ENCODE data around the gene CREB1. TPM values are rescaled to one million over a fixed set of nuclear protein-coding genes. Genes with fewer than 3 reads are reported as not detected.
A peak's percentile ranks its signal among the peaks of the same experiment; 100 is the strongest.
"Not testable (repeated sequence)": the region's sequence is repeated elsewhere in the genome, so short reads cannot be mapped to it uniquely, and the experiment has no call there.

CREB1 gene
- total RNA-seq, 1 experiment from 2014 or later = 39.8 TPM

- DNase-seq (ENCODE audit: low read depth) = peak; percentile 84
These were observed 87.4 kb downstream of the CREB1 start for GRCh38 chr2:207617011-207617671.

GRCh38 chr2:207619764-207620203 is 90.0 kb downstream of the CREB1 start:
- no peak for DNase-seq (ENCODE audit: low read depth)

- DNase-seq (ENCODE audit: low read depth) = no peak
These were observed 91.8 kb downstream of the CREB1 start for GRCh38 chr2:207621501-207622039.

DNA sequence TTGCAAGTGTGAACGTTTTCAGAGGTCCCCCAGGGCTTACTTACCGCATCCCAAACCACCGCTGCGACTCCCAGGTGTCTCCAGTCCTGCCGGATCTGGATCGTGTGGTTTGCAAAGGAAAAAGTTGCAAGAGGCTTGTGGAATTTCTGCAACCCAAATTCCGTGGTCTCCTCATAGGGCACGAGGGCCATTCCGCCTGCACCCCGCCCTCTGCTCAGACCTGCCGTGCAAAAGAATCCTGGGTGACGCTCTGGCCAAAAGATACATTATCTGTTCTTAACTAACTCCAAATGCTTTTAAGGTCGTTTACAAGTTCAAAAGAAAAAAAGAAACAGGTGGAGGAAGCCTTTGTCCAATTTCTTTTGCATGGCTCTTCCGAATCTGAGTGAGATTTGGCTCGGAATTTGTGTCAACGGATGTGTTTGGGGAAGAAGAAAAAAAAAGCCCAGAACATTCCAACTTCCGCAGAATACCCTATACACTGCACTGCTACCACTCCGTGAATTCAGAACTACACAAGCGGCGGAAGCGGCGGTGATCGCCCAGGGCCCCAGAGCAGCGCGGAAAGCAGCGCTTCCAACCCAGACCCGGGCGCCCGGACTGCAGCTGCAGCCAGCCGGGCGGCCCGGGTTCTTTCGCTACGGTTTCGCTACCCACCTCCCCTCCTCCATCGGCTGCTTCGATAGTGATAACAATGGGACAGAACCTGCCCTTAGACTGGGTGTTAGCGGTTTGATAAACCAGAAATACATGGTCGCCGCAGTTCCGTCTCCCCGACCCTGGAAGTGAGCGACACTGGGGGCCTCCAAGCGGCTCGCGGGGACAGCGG is 94.6 kb downstream of the CREB1 start:
- peak; percentile 76 for DNase-seq (ENCODE audit: low read depth)

- peak; percentile 89 for DNase-seq (ENCODE audit: low read depth)
These were observed 95.5 kb downstream of the CREB1 start, which contains the start of gene METTL21A for GRCh38 chr2:207625014-207625907. Gene METTL21A (minus strand): TSS chr2:207625394. CDS start chr2:207624375, 1,019 bp downstream.

DNA sequence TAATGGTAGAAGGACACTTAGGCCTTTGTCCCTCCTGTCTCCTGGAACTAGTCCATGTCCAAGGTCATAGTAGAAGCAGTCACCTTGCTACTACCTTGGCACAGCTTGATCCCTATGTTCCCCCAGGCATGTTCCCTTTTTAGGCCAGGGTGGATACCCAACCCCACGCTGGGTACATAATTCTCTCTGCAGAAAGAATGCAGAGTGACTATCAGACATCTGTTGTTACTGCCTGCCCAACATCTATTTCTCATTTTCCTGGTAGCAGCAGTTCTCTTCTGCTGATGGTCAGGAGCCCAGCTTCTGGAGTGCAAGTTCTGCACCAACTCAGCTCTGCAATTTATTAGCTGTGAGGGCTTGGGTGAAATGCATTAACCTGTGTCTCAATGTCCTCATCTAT is 99.8 kb downstream of the CREB1 start:
- no peak for DNase-seq (ENCODE audit: low read depth)

DNA sequence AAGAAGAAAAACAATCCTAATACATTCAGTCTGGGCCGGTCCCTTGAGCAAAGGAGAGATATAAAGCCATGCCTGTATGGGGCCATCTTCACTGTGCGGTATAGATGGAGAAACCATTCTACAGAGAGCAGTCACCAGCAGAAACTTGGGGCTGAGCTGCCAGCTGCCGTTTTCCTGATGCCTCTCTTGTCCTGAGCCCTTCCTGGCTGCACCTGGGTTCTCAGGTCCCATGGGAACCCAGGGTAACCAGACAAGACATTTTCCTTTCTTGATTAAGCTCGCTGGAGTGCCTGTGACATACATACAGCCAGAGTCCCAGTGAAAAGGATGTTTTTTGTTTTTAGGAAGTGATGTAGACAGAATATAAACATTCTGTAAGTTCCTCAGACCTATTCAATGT is 100.7 kb downstream of the CREB1 start:
- no peak for DNase-seq (ENCODE audit: low read depth)

GRCh38 chr2:207632575-207633493 is 103.1 kb downstream of the CREB1 start:
- DNase-seq (ENCODE audit: low read depth) = peak; percentile 85

GRCh38 chr2:207633686-207634085 is 103.9 kb downstream of the CREB1 start:
- no peak for DNase-seq (ENCODE audit: low read depth)

DNA sequence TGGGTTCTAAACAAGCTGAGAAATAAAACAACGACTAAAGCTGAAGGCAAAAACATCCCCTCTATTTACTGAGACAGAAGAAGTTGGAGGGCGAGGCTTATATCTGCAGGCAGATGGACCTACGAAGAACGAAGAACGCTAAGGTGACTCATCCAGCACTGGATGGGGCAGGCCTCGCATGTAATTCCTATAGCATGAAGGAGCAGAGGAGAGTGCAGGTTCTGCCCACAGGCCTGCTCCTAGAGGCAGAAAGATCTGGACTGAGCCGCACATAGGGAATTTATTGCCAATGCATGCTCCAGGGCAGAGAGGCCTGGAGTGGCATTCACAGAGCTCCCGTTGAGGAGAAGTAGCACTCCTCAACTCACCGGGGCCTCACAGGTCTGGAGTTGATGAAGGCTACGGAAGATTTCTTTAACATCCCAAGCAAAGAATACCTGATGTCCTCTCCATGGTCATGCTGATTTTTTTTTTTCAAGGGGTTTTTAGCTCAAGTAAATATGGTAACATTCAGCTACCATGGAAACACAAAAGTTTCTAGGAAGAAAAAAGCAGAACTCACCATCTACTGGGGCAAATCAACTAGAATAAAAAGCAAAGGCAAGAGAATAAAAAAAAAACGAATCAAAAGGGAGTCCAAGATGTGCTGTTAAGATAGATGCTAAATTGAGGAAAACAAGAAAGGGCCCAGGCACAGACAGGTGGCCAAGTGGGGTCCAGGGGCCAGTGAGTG is 105.9 kb downstream of the CREB1 start:
- peak; percentile 49 for DNase-seq (ENCODE audit: low read depth)

- DNase-seq (ENCODE audit: low read depth) = not testable (repeated sequence)
These were observed 109.5 kb downstream of the CREB1 start for GRCh38 chr2:207639288-207639687.

DNA sequence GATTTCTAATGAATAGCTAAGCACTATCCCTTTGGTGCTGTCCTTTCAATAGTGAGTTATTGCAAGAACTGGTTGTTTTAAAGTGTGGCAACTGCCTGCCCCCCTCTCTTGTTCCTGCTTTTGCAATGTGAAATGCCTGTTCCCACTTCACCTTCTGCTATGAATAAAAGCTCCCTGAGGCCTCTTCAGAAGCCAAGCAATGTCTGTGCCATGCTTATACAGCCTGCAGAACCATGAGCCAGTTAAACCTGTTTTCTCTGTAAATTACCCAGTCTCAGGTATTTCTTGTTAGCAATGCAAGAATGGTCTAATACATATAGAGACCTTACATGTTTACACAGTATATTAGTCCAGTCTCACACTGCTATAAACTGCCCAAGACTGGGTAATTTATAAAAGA is 110.4 kb downstream of the CREB1 start:
- DNase-seq (ENCODE audit: low read depth) = no peak

- no peak for DNase-seq (ENCODE audit: low read depth)
These were observed 110.9 kb downstream of the CREB1 start for GRCh38 chr2:207640661-207641060.

DNA sequence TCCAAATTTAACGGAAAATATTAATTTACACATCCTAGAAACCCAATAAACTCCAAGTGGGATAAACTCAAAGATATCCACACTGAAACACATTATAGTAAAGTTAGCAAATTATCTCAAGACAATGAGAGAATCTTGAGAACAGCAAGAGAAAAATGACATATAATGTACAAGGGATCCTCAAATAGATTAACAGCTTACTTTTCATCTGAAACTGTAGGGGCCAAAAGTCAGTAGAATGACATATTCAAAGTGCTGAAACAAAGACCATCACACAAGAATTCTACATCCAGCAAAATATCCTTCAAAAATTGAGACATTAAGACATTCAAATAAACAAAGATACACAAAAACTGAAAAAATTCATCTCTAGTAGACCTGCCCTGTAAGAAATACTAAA is 114.1 kb downstream of the CREB1 start:
- DNase-seq (ENCODE audit: low read depth) = no peak

- not testable (repeated sequence) for DNase-seq (ENCODE audit: low read depth)
These were observed 116.8 kb downstream of the CREB1 start for GRCh38 chr2:207646582-207646981.

Other genes starting within 250 kb of the CREB1 start
- gene METTL21A, start 95.4 kb downstream of the CREB1 start, total RNA-seq (2014; rRNA removed; shearing (Covaris generic)) = 22.1 and 33.2 TPM in 2 replicates
- 9.0 and 10.7 TPM in 2 replicates for gene CCNYL1, start 181.7 kb downstream of the CREB1 start, total RNA-seq (2014; rRNA removed; shearing (Covaris generic))
- 1.3 and 2.0 TPM in 2 replicates for gene FZD5, start 239.9 kb downstream of the CREB1 start, total RNA-seq (2014; rRNA removed; shearing (Covaris generic))